Glomerular visceral epithelial cell (primary cell): Measurements from ENCODE around the gene C17orf67.
A peak's percentile ranks its signal among the peaks of the same experiment; 100 is the strongest.

Experiments
- DNase-seq: peaks from one replicate; pipeline ENCODE4 v3.0.0-alpha.2; 2016; ENCODE audit errors: extremely low spot score

Gene C17orf67, protein sequence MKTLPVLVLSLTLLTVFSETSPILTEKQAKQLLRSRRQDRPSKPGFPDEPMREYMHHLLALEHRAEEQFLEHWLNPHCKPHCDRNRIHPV

DNA sequence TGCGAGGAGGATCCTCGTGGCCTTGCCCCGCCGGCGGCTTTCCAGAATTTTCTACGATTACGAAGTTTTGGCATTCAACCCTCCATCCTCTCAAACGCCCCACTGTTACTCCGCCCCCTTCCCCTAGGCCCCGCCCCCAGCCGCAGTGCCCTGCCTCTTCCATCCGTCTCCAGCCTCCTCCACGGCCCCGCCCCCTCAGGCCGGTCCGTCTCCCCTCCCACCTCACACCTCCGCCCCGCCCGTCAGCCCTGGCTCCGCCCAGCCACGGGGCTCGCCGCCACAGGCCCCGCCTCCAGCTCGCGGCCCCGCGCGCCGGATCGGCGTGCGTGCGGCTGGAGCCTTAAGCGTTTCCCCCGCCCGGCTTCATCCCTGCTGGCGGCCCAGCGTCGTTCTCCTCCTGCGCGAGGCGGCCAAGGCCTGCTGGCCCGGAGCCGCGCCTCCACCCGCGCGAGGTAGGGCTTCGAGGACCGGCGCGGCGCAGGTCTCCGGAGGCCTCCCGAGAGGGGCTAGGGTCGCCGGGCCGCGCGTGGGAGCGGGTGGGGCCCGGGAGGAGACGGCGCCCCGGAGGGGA, at the start of gene C17orf67, which contains the start of gene DGKE:
Gene C17orf67 (minus strand): TSS at position 112 of the 571 bp plus-strand sequence. CDS start 18,110 bp downstream, outside the sequence.
Gene DGKE (plus strand): TSS at position 343 of the 571 bp plus-strand sequence. CDS start 645 bp downstream, outside the sequence.
- peak; percentile 98 for DNase-seq

DNA sequence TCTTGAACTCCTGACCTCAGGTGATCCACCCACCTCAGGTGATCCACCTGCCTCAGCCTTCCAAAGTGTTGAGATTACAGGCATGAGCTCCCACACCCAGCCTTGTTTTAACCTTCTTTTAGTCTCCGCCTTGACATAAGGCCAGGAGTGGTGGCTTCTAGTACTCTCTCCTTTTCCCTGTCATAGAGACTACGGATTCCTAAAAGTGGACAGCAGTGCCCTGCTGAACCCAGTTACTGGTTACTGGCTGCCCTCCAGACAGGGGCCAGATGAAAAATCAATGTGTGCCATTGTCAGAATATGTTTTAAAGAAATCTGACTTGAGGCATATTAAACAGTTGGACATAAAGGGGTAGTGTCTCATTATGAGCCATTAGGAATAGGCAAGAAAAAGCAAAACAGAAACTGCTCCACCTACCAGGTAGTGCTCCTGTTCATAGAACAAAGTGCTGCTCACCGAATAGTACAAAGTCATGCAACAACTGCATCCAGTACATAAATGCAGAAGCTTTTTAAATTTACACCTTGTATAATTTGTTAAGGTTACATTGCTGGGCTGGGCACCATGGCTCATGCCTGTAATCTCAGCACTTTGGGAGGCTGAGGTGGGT, 48.1 kb upstream of the C17orf67 start:
- no peak for DNase-seq

DNA sequence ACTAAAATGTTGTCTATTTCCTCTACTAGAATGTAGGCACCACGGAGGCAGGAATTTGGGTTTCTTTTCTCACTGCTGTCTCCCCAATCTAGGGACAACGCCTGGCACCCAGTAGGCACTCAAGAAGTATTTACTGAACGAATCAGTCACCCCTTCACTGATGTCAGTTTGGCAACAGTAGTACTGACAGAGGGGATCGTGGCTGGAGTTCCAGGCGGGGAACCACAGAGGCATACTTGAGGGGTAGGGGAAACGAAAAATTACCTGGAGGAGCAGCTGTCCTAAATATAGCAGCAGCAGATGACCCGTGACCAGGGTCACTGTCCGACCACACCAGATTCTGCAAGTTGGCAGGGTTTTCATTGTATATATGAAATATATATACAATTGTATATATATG, 46.9 kb upstream of the C17orf67 start:
- DNase-seq = no peak

DNA sequence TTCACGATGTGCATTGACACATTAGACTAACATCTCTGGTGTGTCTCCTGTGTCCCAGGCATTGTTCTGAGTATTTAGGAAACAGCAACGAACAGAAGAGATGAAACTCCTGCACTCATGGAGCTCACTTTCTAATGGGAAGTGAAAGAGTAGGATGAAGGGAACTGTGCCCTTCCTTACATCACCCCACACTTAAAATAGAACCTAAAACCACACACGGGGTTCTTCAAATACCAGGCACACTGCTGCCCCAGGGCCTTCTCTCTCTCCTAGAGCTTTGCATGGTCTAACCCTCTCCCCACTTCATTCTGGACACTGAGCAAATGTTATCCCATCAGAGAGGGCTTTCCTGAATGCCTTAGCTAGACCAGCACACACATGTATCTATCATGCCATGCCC, 46.4 kb upstream of the C17orf67 start:
- DNase-seq = no peak

DNA sequence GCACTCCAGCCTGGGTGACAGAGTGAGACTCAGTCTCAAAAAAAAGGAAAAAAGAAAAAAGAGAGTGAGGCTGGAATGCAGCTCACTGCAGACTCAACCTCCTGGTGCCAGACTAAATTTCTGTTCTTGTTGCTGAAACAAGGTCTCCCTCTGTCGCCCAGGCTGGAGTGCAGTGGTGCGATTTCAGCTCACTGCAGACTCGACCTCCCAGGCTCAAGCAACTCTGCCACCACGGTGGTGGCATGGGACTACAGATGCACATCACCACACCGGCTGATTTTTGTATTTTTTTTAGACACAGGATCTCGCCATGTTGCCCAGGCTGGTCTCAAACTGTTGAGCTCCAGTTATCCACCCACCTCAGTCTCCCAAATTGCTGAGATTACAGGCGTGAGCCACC, 45.6 kb upstream of the C17orf67 start:
- DNase-seq = no peak

DNA sequence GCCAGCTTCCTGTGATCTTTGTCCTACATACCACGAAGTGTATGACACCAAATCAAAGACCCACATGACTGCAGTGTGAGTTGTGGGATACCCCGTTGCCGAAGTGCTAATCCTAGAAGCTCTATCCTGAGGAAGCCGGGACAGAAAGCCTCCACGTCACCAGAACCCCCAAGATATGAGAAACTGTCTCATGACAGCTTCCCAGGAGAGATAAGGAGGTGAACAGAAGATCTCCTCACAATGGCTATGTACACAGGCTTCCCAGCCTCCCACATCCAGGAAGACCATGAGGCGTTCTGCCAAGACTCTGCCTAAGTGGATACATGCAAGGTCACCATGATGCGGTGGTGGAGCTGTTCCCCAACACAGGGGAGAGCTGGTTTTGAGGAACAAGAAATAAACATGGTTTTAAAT, 43.1 kb upstream of the C17orf67 start:
- DNase-seq = no peak

DNA sequence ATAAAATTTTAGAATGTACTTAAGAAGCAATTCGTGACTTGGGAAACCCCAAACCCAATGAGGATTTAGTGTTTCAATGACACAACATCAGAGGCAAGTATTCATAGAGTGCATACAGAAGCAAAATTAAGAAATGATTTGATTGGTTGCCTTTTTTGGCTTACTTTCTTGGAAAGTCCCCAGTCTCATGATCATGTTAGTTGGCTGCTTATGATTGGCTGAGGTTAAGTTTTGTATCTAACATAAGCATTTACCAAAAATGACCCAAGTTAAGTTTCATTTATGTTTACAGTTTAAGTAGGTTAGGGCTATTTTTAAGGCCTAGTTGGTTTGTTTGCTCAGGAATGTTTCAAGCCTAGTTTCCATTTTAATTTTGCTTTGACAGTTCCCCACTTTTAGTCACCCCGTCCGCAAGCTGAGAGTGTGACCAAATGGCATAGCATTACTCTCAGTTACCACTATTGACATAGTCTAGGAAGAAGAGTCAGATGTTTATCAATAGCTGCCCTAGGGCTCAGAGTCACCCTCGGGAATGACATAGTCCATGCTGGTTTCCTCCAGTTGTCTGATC, 36.4 kb upstream of the C17orf67 start:
- DNase-seq = no peak

DNA sequence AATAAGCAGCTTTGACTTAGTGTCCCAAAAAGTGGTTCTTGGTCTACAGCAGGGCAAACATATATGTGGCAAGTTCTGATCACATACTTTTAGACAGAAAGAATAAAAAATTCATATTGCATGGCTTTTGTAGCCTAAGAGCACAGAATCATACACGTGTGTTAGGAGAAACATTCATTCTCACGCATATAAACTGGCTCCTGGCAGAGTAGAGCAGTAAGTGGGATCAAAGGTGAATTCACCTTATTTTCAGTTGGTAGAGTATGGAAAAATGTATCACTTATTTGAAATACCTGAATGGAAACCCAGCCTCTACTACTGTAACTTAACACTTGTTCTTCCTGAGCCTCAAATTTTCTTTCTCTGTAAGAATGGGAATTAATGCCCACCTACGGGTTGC, 35.0 kb upstream of the C17orf67 start:
- no peak for DNase-seq

DNA sequence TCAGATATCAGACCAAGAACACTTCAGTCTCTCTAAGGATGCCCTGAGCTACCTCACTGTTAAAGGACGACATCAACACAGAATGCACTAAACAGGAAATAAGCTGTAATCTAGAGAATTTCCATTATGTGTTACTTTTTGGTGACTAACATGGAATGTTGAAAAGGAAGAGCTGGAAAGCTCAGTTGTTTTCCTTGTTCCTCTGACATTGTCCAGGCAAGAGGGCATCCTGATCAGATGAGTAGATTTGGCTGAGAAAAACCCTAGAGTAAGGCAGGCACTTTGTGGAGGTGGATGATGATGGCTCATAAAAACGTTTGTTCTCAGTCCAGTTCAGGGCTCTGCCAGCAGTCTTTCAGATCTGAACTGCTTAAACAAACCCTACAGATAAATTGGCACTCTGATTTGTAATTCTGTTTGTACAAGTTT, 34.2 kb upstream of the C17orf67 start:
- DNase-seq = no peak

DNA sequence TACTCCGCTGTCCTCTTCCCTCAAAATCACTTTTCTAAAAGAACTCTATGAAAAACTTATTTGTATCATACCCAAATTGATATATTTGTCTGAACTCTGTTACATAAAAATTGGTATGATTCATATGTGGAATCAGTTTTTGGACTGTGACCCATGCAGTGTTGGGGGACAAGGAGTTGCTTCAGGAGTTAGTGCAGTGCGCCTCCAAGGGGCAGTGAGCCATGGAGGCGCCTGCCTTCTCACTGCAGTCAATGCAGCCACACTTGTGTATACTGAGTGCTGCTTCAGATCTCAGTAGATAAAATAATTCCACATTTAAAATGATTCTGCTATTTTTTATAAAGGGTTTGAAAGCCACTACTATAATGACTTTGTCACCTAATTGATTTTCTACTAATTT, 32.8 kb upstream of the C17orf67 start:
- DNase-seq = no peak

DNA sequence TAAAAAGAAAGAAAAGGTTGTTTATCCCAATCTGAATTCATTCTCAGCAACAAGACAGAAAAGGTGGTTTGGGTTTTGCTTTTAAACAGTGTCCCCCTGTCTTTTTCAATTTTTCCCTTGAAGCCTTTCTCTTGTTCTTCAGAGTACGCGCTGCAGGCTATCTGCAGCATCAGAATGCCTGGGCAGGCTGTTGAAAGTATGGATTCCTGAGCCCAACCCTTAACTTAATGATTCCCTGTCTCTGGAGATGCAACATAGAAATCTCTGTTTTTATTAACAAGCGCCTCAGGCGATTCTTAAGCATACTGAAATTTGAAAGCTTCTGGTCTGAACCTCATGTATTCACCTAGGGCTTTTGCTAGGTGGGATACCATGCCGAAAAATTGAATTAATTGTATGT, 32.4 kb upstream of the C17orf67 start:
- no peak for DNase-seq

DNA sequence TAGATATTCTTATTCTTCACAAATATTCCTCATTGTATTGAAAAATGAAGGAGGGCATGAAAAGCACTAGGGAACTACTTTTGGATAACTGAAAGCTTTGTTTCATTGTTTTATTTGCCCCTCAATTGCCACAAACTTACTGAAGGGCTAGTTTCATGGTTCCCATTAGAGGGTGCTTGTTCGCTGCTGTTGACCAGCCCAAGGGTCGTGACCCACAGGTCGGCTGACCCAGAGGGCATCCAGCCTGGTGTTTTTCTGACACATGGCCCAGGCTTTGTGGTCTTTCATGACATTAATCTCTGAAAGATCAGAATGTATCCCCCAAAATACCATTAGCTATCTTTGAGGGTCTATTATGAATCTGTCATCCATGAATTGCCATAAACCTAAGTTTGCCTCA, 30.3 kb upstream of the C17orf67 start:
- DNase-seq = no peak

DNA sequence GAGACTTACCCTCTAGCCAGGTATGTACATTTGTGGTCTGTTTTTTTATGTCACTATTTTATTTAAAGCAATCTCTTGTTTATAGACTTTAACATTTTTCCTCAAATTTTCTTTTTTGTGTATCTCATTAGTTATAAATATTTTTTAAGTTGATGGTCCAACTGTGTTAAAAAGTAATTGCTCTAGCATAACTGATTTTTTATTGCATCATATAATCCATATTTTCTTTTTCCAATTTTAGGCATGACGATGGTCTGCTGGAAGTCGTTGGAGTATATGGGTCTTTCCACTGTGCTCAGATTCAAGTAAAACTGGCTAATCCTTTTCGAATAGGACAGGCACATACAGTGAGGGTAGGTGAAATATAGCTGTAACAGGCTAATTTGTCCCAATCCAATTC, 28.2 kb upstream of the C17orf67 start:
- DNase-seq = no peak

DNA sequence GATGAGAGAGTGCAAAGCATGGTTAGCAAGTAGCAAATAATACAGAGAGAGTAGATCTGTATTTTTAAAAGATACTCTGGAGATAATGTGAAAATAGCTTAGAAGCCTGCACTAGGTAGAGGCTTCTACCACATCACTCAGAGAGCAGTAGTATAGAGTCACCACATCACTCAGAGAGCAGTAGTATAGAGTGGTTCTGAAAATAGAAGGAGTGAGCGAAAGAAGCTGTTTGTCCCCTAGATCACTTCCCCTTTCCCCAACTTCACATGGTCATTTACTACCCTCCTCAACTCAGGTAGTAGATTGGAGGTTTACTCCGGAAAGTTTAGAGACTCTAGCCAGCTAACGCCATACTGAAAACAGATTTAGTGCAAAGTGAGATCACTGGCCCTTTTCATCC, 17.3 kb upstream of the C17orf67 start:
- DNase-seq = no peak

DNA sequence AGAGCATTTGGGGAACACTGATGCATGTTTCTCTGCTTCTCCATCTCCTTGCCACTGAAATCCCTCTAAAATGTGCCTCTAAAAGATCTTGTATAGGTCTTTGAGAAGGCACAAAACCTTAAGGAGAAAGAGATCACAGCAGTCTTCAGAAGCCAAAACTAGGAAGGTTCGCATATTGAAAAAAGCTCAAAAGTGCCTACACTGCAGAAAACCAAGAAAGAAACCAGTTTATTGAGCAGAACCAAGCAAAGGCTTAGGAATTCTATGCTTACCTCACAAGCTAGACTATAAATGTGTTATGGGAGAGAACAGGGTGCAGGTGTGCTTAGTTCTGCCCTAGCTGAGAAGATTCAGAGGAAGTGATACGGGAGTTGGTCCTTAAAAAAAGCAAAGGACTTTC, 16.9 kb upstream of the C17orf67 start:
- no peak for DNase-seq

DNA sequence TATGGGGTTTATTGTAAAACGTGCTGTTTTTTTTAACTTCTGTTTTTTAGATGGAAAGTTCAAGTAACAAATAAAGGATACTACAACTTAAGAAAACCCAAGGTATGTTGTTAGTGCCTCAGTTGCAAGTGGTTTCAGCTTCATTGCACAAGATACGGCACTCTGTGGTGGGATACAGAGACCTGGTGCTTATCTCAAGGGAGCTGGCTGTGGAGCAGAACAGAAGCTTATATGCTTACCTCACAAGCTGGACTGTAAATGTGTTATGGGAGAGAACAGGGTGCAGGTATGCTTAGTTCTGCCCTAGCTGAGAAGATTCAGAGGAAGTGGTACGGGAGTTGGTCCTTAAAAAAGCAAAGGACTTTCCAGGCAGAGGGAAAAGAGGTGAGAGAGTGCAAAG, 15.4 kb upstream of the C17orf67 start:
- no peak for DNase-seq

DNA sequence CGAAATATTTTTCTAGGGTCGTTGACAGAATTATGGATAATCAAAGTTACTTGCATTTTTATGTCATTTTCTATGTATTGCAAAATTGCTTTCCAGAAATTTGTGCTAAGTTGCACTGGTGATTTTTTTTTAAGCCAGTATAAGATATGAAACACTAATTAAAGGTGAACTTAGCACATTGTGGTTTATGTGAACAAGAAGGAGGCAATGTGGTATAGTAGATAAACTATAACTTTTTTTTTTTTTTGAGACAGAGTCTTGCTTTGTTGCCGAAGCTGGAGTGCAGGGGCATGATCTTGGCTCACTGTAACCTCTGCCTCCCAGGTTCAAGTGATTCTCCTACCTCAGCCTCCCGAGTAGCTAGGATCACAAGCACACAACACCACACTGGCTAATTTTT, 13.4 kb upstream of the C17orf67 start:
- no peak for DNase-seq

DNA sequence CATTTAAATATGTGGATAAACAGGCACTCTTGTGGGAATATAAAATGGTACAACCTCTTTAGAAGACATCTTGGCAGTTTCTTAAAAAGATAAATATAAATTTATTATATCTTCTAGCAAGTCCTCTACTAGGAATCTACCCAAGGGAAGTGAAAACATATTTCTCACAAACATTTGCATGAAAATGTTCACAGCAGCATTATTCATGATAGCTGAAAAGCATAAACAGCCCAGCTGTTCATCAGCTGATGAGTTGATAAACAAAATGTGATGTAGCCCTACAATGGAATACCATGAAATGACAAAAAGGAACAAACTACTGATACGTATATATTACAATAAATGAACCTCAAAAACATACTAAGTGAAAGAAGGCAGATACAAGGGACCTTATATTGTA, 12.2 kb upstream of the C17orf67 start:
- DNase-seq = no peak

DNA sequence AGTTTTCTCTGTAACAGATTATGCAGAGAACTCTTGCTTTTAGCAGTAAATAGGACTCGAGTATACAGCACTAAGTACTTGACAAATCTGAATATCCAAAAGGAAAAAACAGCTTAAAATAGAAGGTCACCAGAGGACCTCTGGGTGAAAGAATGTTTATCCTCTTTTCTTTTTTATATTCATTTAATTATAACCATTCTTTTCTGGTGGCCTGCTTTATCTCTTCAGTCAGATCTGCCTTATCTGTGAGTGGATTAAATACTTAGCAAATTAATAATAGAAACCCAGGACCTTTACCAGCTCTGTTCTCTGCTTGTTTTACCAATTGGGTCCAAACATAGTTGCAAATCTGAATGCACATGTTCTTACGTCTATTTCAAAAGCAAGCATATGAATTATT, 8.9 kb upstream of the C17orf67 start:
- no peak for DNase-seq

DNA sequence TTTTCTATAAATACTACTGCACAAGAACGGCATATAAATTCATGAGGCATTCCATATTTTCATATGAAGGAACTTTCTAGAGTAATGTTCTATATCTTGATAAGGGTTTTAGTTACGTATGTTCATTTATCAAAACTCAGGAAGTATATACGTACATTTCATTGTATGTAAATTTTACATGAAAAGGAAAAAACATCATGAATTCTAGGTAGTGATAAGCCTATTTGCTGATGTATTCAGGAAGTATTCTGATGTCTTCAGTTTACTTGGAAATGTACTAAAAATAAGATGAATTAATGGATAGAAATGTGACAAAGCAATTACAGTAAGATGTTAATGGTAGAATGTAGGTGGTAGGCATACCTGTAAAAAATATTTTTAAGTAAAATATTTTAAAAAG, 5.0 kb upstream of the C17orf67 start:
- DNase-seq = no peak

DNA sequence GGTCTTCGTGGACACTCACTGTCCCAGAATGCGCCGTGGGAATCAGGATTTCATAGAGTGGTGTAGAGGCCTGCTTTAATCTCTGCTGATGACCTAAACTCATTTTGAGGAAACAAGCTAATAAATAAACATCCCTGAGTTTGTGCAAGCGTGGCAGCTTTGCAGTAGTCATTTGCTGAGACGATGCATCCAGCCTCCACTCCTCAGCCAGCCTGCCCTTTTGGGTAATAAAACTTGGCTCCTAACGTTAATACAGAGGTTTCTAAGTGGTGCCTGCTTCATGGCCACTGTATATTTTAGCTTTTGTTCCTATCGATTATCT, 1.5 kb upstream of the C17orf67 start:
- DNase-seq = no peak

DNA sequence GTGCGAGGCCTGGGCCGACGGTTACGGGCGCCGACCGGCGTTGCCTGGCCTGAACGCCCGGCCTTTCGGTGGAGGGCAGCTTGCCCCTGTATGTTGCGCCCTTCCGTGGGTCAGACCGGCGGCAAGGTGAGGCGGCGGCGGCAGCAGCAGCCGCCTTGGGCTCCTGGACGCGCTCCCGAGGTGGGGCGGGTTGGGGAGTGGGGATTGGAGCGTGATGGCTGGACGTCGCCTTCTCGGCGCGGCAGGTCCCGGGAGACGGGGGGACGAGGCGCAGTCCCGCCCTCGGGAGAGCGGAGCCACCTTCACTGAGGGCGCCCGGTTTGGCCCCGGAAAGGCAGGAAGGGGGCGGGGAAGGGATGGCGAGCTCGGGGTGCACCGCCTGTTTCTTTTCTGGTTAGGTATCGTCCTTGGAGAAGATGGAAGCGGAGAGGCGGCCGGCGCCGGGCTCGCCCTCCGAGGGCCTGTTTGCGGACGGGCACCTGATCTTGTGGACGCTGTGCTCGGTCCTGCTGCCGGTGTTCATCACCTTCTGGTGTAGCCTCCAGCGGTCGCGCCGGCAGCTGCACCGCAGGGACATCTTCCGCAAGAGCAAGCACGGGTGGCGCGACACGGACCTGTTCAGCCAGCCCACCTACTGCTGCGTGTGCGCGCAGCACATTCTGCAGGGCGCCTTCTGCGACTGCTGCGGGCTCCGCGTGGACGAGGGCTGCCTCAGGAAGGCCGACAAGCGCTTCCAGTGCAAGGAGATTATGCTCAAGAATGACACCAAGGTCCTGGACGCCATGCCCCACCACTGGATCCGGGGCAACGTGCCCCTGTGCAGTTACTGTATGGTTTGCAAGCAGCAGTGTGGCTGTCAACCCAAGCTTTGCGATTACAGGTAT, 902 bp upstream of the C17orf67 start:
- DNase-seq = peak; percentile 44
